ENCODE data around the gene NUDCD2. TPM values are rescaled to one million over a fixed set of nuclear protein-coding genes. Genes with fewer than 3 reads are reported as not detected.

NUDCD2 gene
- total RNA-seq (ENCODE audit: low replicate concordance) = 30.0 and 68.2 TPM in 2 replicates

DNA sequence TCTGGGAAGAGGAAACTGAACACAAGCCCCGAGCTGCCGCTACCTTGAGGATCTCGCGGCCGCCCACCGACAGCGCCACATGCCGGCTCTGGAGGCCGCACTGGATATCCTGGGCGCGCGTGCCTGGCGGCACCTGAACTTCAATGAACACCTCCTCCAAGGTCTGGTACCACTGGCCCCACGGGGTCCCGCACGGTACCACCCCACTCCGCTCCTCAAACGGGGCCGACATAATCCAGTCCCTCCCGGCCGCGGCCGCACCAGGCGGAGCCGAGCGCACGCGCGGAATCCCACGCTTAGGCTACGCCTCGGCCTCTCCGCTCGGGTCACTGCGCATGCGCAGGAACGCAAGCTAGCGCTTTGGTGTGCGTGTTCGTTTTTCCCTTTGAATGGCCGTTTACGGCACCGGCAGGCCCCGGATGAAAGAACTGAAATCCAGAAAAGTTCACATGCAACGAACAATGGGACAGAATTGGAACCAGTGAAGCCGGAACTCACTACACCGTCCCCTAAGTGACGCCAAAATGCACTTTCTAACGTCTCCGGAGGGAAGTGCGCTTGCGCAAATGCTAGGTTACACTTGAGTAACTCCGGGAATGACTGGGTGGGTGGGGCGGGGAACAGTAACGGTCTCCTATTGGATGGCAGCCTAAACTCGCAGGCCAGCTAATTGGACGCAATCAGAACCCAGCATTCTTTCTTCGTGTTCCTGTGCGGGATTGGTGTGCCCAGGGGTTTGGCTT, at the start of gene NUDCD2:
Gene NUDCD2, minus strand, starts transcription at position 284 of the 743 bp plus-strand sequence. Its CDS starts 52 bp downstream, at position 232.
- H3K79me2 ChIP-seq (ENCODE audit: low read depth) = peaks cover 82% of the 10 kb centered on the region
- no peaks in the 10 kb centered on the region for H3K9me3 Mint-ChIP-seq
- peak; percentile 98 for DNase-seq (ENCODE audit: low spot score)

DNA sequence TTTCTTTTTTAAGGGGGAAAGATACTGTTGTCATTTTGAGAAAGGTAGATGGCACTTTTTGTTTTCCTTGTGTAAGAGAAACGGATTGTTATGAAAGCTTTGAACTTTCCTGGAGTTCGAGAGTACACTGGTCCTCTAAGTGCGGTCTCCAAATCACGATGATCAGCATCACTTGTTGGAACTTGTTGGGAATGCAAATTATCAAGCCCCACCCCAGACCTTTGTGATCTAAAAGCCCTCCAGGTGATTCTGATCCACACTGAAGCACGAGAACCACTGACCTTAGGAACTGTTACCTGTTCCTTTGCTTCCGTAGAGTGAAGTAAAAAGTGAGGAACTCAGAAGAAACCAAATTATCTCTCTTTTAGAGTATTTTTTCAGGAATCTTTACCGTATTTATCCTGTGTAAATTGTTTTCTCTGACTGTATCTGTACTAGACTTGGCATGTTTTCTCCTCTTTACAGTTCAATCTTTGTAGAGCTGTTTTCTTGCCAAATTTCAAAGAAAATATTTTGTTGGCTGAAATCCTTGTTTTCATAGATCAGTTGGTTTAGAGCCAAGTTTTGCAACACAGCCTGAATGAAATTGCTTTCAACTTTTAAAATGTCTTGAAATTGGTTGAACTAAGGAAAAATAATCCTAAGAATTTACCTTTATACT, 49.5 kb upstream of the NUDCD2 start:
- peaks cover 24% of the 10 kb centered on the region for H3K4me1 ChIP-seq
- Mint-ChIP-seq H3K27me3 (ENCODE audit: insufficient read depth, low read depth) (peaks cover 2% of the 10 kb centered on the region), H3K27ac (peak overlapping the region; percentile 36), H3K4me3 (no peak overlapping the region), H3K4me1 (peaks cover 33% of the 10 kb centered on the region), H3K9me3 (no peaks in the 10 kb centered on the region), H3K36me3 (peaks cover 16% of the 10 kb centered on the region)
- no peaks in the 10 kb centered on the region for H3K27me3 ChIP-seq
- H4K20me1 ChIP-seq (ENCODE audit: low read depth) = peaks cover 71% of the 10 kb centered on the region
- peaks cover 15% of the 10 kb centered on the region for H3K36me3 ChIP-seq
- H3K4me3 ChIP-seq = no peak overlapping the region
- no peak overlapping the region for H2AFZ ChIP-seq (replicated peaks)
- H3K9me3 ChIP-seq (ENCODE audit: low read depth) = no peaks in the 10 kb centered on the region
- no peak overlapping the region for H3K27ac ChIP-seq
- no peak for DNase-seq (ENCODE audit: low spot score)
- TF ChIP-seq EZH2 (IDR thresholded peaks at IDR 0.05) (no peak), EZH2phosphoT487 (IDR thresholded peaks at IDR 0.05) (no peak), CTCF (IDR thresholded peaks at IDR 0.05) (no peak)
- H3F3A ChIP-seq (ENCODE audit: low read depth) = peaks cover 15% of the 10 kb centered on the region
- H3K4me2 ChIP-seq = peak overlapping the region; percentile 57
- peak overlapping the region; percentile 9 for H3K9ac ChIP-seq
- H3K79me2 ChIP-seq (ENCODE audit: low read depth) = peaks cover 84% of the 10 kb centered on the region

More for the DNA sequence above, at the start of gene NUDCD2:
- Mint-ChIP-seq H3K27me3 (ENCODE audit: insufficient read depth, low read depth) (peaks cover 4% of the 10 kb centered on the region), H3K27ac (peak within 1 kb of the TSS; percentile 98), H3K36me3 (peaks cover 19% of the 10 kb centered on the region), H3K4me3 (peak within 1 kb of the TSS; percentile 95), H3K4me1 (peaks cover 29% of the 10 kb centered on the region)
- peaks cover 18% of the 10 kb centered on the region for H3K4me1 ChIP-seq
- H3K4me2 ChIP-seq = peak within 1 kb of the TSS; percentile 92
- H3K4me3 ChIP-seq = peak within 1 kb of the TSS; percentile 69
- no peaks in the 10 kb centered on the region for H4K20me1 ChIP-seq (ENCODE audit: low read depth)
- peak within 1 kb of the TSS; percentile 99 for H3K27ac ChIP-seq
- H3K36me3 ChIP-seq = peaks cover 27% of the 10 kb centered on the region
- H3K9me3 ChIP-seq (ENCODE audit: low read depth) = no peaks in the 10 kb centered on the region
- TF ChIP-seq CTCF (IDR thresholded peaks at IDR 0.05) (peak; percentile 37), EZH2phosphoT487 (IDR thresholded peaks at IDR 0.05) (no peak)
- H3K9ac ChIP-seq = peak within 1 kb of the TSS; percentile 72
- H3K27me3 ChIP-seq = no peaks in the 10 kb centered on the region
- H2AFZ ChIP-seq (replicated peaks) = peak within 1 kb of the TSS; percentile 83
- peaks cover 34% of the 10 kb centered on the region for H3F3A ChIP-seq (ENCODE audit: low read depth)

DNA sequence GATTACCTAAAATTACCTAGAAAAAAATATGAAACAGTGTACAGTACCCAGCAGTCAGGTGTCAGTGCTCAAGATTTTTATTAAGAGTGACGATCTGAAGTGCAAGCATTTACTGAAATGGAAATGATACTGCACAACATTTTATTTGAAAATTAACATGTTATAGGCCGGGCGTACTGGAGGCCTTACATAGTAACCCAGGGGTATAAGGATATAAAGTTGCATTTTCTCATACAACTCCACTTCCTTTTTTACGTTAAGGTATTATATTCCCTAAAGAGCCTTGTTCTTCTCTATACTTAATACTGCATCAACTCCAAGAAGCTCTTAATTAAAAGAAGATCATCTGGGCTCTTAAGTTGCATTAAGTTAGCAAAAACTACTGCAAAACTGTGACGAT, 48.9 kb upstream of the NUDCD2 start:
- Histone ChIP-seq H3K36me3 (peaks cover 10% of the 10 kb centered on the region), H3K9ac (no peak overlapping the region), H4K20me1 (ENCODE audit: low read depth) (peaks cover 71% of the 10 kb centered on the region), H2AFZ (replicated peaks) (no peak overlapping the region), H3K27me3 (no peaks in the 10 kb centered on the region), H3K27ac (no peak overlapping the region), H3F3A (ENCODE audit: low read depth) (peaks cover 21% of the 10 kb centered on the region), H3K4me1 (peaks cover 30% of the 10 kb centered on the region), H3K79me2 (ENCODE audit: low read depth) (peaks cover 90% of the 10 kb centered on the region), H3K4me3 (no peak overlapping the region), H3K4me2 (peak overlapping the region; percentile 94), H3K9me3 (ENCODE audit: low read depth) (no peaks in the 10 kb centered on the region)
- H3K27me3 Mint-ChIP-seq (ENCODE audit: insufficient read depth, low read depth) = peaks cover 2% of the 10 kb centered on the region
- no peak for TF ChIP-seq CTCF (IDR thresholded peaks at IDR 0.05)
- TF ChIP-seq EZH2phosphoT487 (IDR thresholded peaks at IDR 0.05) = no peak
- no peak for TF ChIP-seq EZH2 (IDR thresholded peaks at IDR 0.05)
- no peaks in the 10 kb centered on the region for H3K9me3 Mint-ChIP-seq
- H3K4me1 Mint-ChIP-seq = peaks cover 33% of the 10 kb centered on the region
- no peak for DNase-seq (ENCODE audit: low spot score)
- H3K36me3 Mint-ChIP-seq = peaks cover 16% of the 10 kb centered on the region
- no peak overlapping the region for H3K27ac Mint-ChIP-seq
- no peak overlapping the region for H3K4me3 Mint-ChIP-seq
